HEK293 (cell line): ENCODE measurements around the gene XPR1.
A peak's percentile ranks its signal among the peaks of the same experiment; 100 is the strongest.
"Not testable (repeated sequence)": the region's sequence is repeated elsewhere in the genome, so short reads cannot be mapped to it uniquely, and the experiment has no call there.

Source experiments
- CTCF ChIA-PET: fragments of 350-600 bp; formaldehyde crosslinking; extraction: SDS; loops from one replicate; lab custom pipeline; 2021; ENCODE audit warnings: antibody characterized with exemption; lab: Yijun Ruan, JAX
- POLR2A ChIA-PET: fragments of 300-600 bp; formaldehyde crosslinking; extraction: SDS; loops from one replicate; lab custom pipeline; 2020; ENCODE audit warnings: antibody characterized with exemption, inconsistent platforms; lab: Yijun Ruan, JAX
- H3K27ac ChIP-seq: fragments of 200-500 bp; sonication (Bioruptor generic); 2 replicates; pipeline ENCODE4 v1.5.1; 2014; ENCODE audit warnings: low read depth, low read length, control low read depth, inconsistent platforms; ENCODE audit errors: extremely low read depth
- H3K36me3 ChIP-seq, 2 experiments: fragments of 200-500 bp in 1 of 2; sonication (Bioruptor generic) in 1 of 2; 1 replicate in 1 of 2; 2 replicates in 1 of 2; pipeline ENCODE4 v1.5.1; 2014 to 2017; ENCODE audit warnings: inconsistent platforms in 2 of 2, low read length in 2 of 2; ENCODE audit not compliant: control insufficient read depth in 2 of 2, insufficient read depth in 1 of 2
- H3K4me1 ChIP-seq: fragments of 200-500 bp; sonication (Bioruptor generic); 2 replicates; pipeline ENCODE4 v1.5.1; 2014; ENCODE audit warnings: mild to moderate bottlenecking, low read length, inconsistent platforms; ENCODE audit not compliant: control insufficient read depth, insufficient read depth
- H3K4me3 ChIP-seq: 2 replicates; pipeline ENCODE4 v1.5.1; 2011; ENCODE audit warnings: low read depth, mild to moderate bottlenecking, control low read depth, low read length, moderate library complexity
- H3K9me3 ChIP-seq: fragments of 200-500 bp; sonication (Bioruptor generic); 2 replicates; pipeline ENCODE4 v1.5.1; 2014; ENCODE audit warnings: low read depth, low read length, inconsistent platforms; ENCODE audit not compliant: control insufficient read depth, insufficient read depth
- BCL6B ChIP-seq: fragments of 450-650 bp; formaldehyde crosslinking; IDR thresholded peaks from 2 replicates; pipeline ENCODE4 v1.5.1; 2017; ENCODE audit warnings: missing biosample characterization, missing genetic modification characterization
- CTCF ChIP-seq: fragments of 450-650 bp; formaldehyde crosslinking; IDR thresholded peaks from 2 replicates; pipeline ENCODE4 v1.5.1; 2016; ENCODE audit warnings: missing biosample characterization, missing genetic modification characterization
- EGR2 ChIP-seq: fragments of 450-650 bp; formaldehyde crosslinking; IDR thresholded peaks from 2 replicates; pipeline ENCODE4 v1.5.1; 2016; ENCODE audit warnings: low read depth, missing biosample characterization, missing genetic modification characterization
- KLF16 ChIP-seq: fragments of 450-650 bp; formaldehyde crosslinking; IDR thresholded peaks from 2 replicates; pipeline ENCODE4 v1.5.1; 2017; ENCODE audit warnings: missing biosample characterization, missing genetic modification characterization
- SCRT2 ChIP-seq: fragments of 450-650 bp; formaldehyde crosslinking; IDR thresholded peaks from 2 replicates; pipeline ENCODE4 v1.5.1; 2016; ENCODE audit warnings: missing biosample characterization, missing genetic modification characterization
- SETDB1 ChIP-seq: IDR thresholded peaks from one replicate; pipeline ENCODE4 v1.6.1; 2017; ENCODE audit warnings: mild to moderate bottlenecking, low read length, moderate library complexity, mixed read lengths; ENCODE audit not compliant: insufficient read length
- ZBTB1 ChIP-seq: fragments of 450-650 bp; formaldehyde crosslinking; IDR thresholded peaks from 2 replicates; pipeline ENCODE4 v1.5.1; 2016; ENCODE audit warnings: missing biosample characterization, missing genetic modification characterization
- ZIC2 ChIP-seq: fragments of 450-650 bp; formaldehyde crosslinking; IDR thresholded peaks from 2 replicates; pipeline ENCODE4 v1.5.1; 2016; ENCODE audit warnings: missing biosample characterization, missing genetic modification characterization
- ZNF146 ChIP-seq: fragments of 450-650 bp; formaldehyde crosslinking; IDR thresholded peaks from 2 replicates; pipeline ENCODE4 v1.5.1; 2016; ENCODE audit warnings: missing biosample characterization, missing genetic modification characterization
- ZNF214 ChIP-seq: fragments of 450-650 bp; formaldehyde crosslinking; IDR thresholded peaks from 2 replicates; pipeline ENCODE4 v1.5.1; 2017; ENCODE audit warnings: missing biosample characterization, mild to moderate bottlenecking, missing genetic modification characterization, borderline replicate concordance
- ZNF239 ChIP-seq: fragments of 450-650 bp; formaldehyde crosslinking; IDR thresholded peaks from 2 replicates; pipeline ENCODE4 v1.5.1; 2016; ENCODE audit warnings: missing biosample characterization, missing genetic modification characterization
- ZNF274 ChIP-seq, 2 experiments: fragments of 200-500 bp in 1 of 2; fragments of 450-650 bp in 1 of 2; sonication (Bioruptor generic) in 1 of 2; formaldehyde crosslinking in 1 of 2; IDR thresholded peaks; 2 replicates each; pipeline versions ENCODE4 v1.5.1 to v1.6.1; 2014 to 2016; ENCODE audit warnings: borderline replicate concordance in 1 of 2, inconsistent platforms in 1 of 2, low read length in 1 of 2, missing biosample characterization in 1 of 2, missing genetic modification characterization in 1 of 2
- ZNF423 ChIP-seq: fragments of 450-650 bp; formaldehyde crosslinking; IDR thresholded peaks from 2 replicates; pipeline ENCODE4 v1.5.1; 2016; ENCODE audit warnings: missing biosample characterization, missing genetic modification characterization
- ZNF529 ChIP-seq: fragments of 450-650 bp; formaldehyde crosslinking; IDR thresholded peaks from 2 replicates; pipeline ENCODE4 v1.5.1; 2017; ENCODE audit warnings: missing genetic modification characterization, missing biosample characterization; ENCODE audit not compliant: insufficient replicate concordance
- ZNF785 ChIP-seq: fragments of 450-650 bp; formaldehyde crosslinking; IDR thresholded peaks from 2 replicates; pipeline ENCODE4 v1.5.1; 2016; ENCODE audit warnings: missing biosample characterization, missing genetic modification characterization
- ZSCAN4 ChIP-seq: fragments of 450-650 bp; formaldehyde crosslinking; IDR thresholded peaks from 2 replicates; pipeline ENCODE4 v1.5.1; 2017; ENCODE audit warnings: missing biosample characterization, missing genetic modification characterization
- TF ChIP-seq, protein P1 (sequence below): fragments of 450-650 bp; formaldehyde crosslinking; IDR thresholded peaks from 2 replicates; pipeline ENCODE4 v1.5.1; 2016; ENCODE audit warnings: missing biosample characterization, missing genetic modification characterization
- TF ChIP-seq, protein P2 (sequence below): fragments of 450-650 bp; formaldehyde crosslinking; IDR thresholded peaks from 2 replicates; pipeline ENCODE4 v1.5.1; 2016; ENCODE audit warnings: missing biosample characterization, missing genetic modification characterization

The XPR1 gene

GRCh38 chr1:180821970-180822369, 190.1 kb downstream of the XPR1 start (continued):
- TF ChIP-seq CTCF (tag by site-specific recombination) = no peak
- no peak for TF ChIP-seq KLF16 (tag by site-specific recombination)
- TF ChIP-seq ZNF214 (tag by site-specific recombination) = no peak

- not testable (repeated sequence) for H3K4me3 ChIP-seq
- TF ChIP-seq ZNF146 = peak; percentile 89
- TF ChIP-seq, all 188 proteins: peak for 1; not testable (repeated sequence) for 187
- CTCF ChIA-PET, H3K36me3 ChIP-seq, H3K4me1 ChIP-seq, H3K9me3 ChIP-seq, H3K27ac ChIP-seq, POLR2A ChIA-PET: not testable (repeated sequence)
Observed at GRCh38 chr1:180831507-180831906, 199.7 kb downstream of the XPR1 start.

- TF ChIP-seq SETDB1 (peak; percentile 83), ZNF529 (tag by site-specific recombination) (peak; percentile 93)
- H3K27ac ChIP-seq, POLR2A ChIA-PET, CTCF ChIA-PET, H3K36me3 ChIP-seq, H3K9me3 ChIP-seq, H3K4me3 ChIP-seq, H3K4me1 ChIP-seq: not testable (repeated sequence)
Observed at GRCh38 chr1:180833180-180833579, 201.4 kb downstream of the XPR1 start.

GRCh38 chr1:180836449-180836848, 204.6 kb downstream of the XPR1 start:
- H3K27ac ChIP-seq = no peak overlapping the region
- POLR2A ChIA-PET = no interaction called here
- CTCF ChIA-PET = no interaction called here

DNA sequence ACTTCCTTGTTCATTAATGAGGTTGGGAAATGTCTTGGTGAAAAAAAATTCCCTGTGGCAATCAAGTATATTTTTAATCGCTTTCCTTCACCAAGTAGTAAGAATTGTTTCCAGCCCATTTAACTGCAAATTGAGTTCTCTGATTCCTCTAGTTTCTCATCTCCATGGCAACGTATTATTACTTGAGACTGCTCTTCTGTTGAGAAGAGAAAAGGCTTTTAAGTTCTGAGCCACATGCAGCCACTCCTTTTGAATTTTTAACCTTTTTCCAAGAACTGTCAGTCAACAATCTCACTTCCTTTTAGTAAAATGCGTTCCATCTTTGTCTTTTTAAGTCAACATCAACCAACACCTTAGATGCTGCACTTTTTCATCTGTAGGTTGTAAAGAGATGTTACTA, 205.2 kb downstream of the XPR1 start:
- Histone ChIP-seq H3K4me1 (no peaks in the 10 kb centered on the region; the same call in 1 of the 2 replicates), H3K27ac (no peak overlapping the region), H3K4me3 (no peak overlapping the region), H3K9me3 (no peaks in the 10 kb centered on the region), H3K36me3 (no peaks in the 10 kb centered on the region)
- CTCF ChIA-PET = no interaction called here
- POLR2A ChIA-PET = no interaction called here
- TF ChIP-seq ZIC2 (no peak), ZSCAN4 (tag by site-specific recombination) (no peak), ZBTB1 (tag by site-specific recombination) (no peak), ZNF423 (tag by site-specific recombination) (no peak), ZNF785 (tag by site-specific recombination) (no peak), ZNF214 (tag by site-specific recombination) (no peak), ZNF239 (no peak)
- TF ChIP-seq, protein P1, sequence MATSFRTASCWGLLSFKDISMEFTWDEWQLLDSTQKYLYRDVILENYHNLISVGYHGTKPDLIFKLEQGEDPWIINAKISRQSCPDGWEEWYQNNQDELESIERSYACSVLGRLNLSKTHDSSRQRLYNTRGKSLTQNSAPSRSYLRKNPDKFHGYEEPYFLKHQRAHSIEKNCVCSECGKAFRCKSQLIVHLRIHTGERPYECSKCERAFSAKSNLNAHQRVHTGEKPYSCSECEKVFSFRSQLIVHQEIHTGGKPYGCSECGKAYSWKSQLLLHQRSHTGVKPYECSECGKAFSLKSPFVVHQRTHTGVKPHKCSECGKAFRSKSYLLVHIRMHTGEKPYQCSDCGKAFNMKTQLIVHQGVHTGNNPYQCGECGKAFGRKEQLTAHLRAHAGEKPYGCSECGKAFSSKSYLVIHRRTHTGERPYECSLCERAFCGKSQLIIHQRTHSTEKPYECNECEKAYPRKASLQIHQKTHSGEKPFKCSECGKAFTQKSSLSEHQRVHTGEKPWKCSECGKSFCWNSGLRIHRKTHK (tag by site-specific recombination) = no peak
- TF ChIP-seq, protein P2, sequence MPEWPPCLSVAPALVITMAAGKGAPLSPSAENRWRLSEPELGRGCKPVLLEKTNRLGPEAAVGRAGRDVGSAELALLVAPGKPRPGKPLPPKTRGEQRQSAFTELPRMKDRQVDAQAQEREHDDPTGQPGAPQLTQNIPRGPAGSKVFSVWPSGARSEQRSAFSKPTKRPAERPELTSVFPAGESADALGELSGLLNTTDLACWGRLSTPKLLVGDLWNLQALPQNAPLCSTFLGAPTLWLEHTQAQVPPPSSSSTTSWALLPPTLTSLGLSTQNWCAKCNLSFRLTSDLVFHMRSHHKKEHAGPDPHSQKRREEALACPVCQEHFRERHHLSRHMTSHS (tag by site-specific recombination) = no peak

More at GRCh38 chr1:180836449-180836848, 204.6 kb downstream of the XPR1 start:
- no peaks in the 10 kb centered on the region for H3K9me3 ChIP-seq
- no peaks in the 10 kb centered on the region; the same call in 1 of the 2 replicates for H3K4me1 ChIP-seq
- TF ChIP-seq SCRT2 (tag by site-specific recombination) = no peak
- no peak for TF ChIP-seq ZNF274 (IDR thresholded peaks at IDR 0.05; ENCODE audit: low read length)
- TF ChIP-seq ZNF274 (tag by site-specific recombination; IDR thresholded peaks at IDR 0.05; ENCODE audit: borderline replicate concordance) = no peak
- TF ChIP-seq BCL6B = no peak
- no peak for TF ChIP-seq EGR2 (tag by site-specific recombination)
- H3K4me3 ChIP-seq = no peak overlapping the region
- no peaks in the 10 kb centered on the region for H3K36me3 ChIP-seq
